K562 (cell line): ENCODE measurements around the gene ITGA1.

Source experiments
- CHD2 ChIP-seq: IDR thresholded peaks from 2 replicates; pipeline ENCODE4 v1.6.1; 2011; ENCODE audit warnings: low read depth, low read length
- ETS1 ChIP-seq: conservative IDR thresholded peaks from 2 replicates; pipeline ENCODE4 v1.6.1; 2011; ENCODE audit warnings: low read depth, mild to moderate bottlenecking, low read length; ENCODE audit not compliant: control insufficient read depth
- EZH2 ChIP-seq: IDR thresholded peaks from 2 replicates; pipeline ENCODE4 v1.6.1; 2012; ENCODE audit warnings: low read depth, mild to moderate bottlenecking, inconsistent platforms, low read length, borderline replicate concordance
- GATAD2A ChIP-seq: fragments of 450-650 bp; IDR thresholded peaks from 2 replicates; pipeline ENCODE4 v1.6.1; 2017
- MAX ChIP-seq: sonication (generic); formaldehyde crosslinking; IDR thresholded peaks from 2 replicates; pipeline ENCODE4 v1.9.0; 2022; ENCODE audit warnings: mild to moderate bottlenecking, missing genetic modification reagents
- MCM2 ChIP-seq: fragments of 450-650 bp; IDR thresholded peaks from 2 replicates; pipeline ENCODE4 v1.6.1; 2017; ENCODE audit warnings: low read depth, mild to moderate bottlenecking
- MED1 ChIP-seq: sonication (generic); formaldehyde crosslinking; IDR thresholded peaks from 2 replicates; pipeline ENCODE4 v1.8.1; 2023; ENCODE audit warnings: missing genetic modification reagents, borderline replicate concordance
- POLR2A ChIP-seq: fragments of 450-650 bp; conservative IDR thresholded peaks from 2 replicates; pipeline ENCODE4 v1.6.1; 2016
- TBP ChIP-seq: optimal IDR thresholded peaks from 2 replicates; pipeline ENCODE3; 2011; ENCODE audit warnings: low read depth, low read length, improper control_type of control experiment
- TSC22D4 ChIP-seq: fragments of 450-650 bp; IDR thresholded peaks from 2 replicates; pipeline ENCODE4 v1.6.1; 2016; ENCODE audit warnings: missing genetic modification characterization, missing biosample characterization, control low read depth
- ZNF253 ChIP-seq: fragments of 250-450 bp; sonication (Bioruptor Pico); conservative IDR thresholded peaks from 2 replicates; pipeline ENCODE4 v1.6.1; 2021; ENCODE audit warnings: mild to moderate bottlenecking
- ZNF512 ChIP-seq: IDR thresholded peaks from 2 replicates; pipeline ENCODE4 v1.6.1; 2016; ENCODE audit warnings: missing genetic modification characterization, missing compliant biosample characterization

- TF ChIP-seq POLR2A (no peak), ZNF253 (CRISPR knock-in tag) (no peak), EZH2 (no peak), MED1 (CRISPR knock-in tag) (no peak), TSC22D4 (tag) (no peak), MCM2 (no peak), GATAD2A (no peak), CHD2 (no peak), ZNF512 (tag) (no peak), ETS1 (no peak), MAX (no peak), TBP (no peak)
Observed at GRCh38 chr5:52938226-52938625, 150.5 kb downstream of the ITGA1 start.
